Measurements from ENCODE around the gene RELN.

RELN gene

GRCh38 chr7:103729026-103729425 lies 260.4 kb downstream of the RELN start:
- H3K9me3 ChIP-seq (ENCODE audit: control insufficient read depth, low read depth, low read length): no peaks in the 10 kb centered on the region
- H3K4me1 ChIP-seq (ENCODE audit: control insufficient read depth, low read depth, low read length): no peaks in the 10 kb centered on the region
- no peak overlapping the region for H3K9ac ChIP-seq (ENCODE audit: low read length)
- no peak overlapping the region for H3K4me3 ChIP-seq (ENCODE audit: low read length)
- H3K36me3 ChIP-seq (ENCODE audit: control insufficient read depth, low read depth, low read length): no peaks in the 10 kb centered on the region
- H3K27me3 ChIP-seq (ENCODE audit: control insufficient read depth, insufficient read depth, low read length): no peaks in the 10 kb centered on the region
- H3K27ac ChIP-seq (ENCODE audit: low read length): no peak overlapping the region

- Histone ChIP-seq H3K4me3 (ENCODE audit: low read length) (no peak overlapping the region), H3K4me1 (ENCODE audit: control insufficient read depth, low read depth, low read length) (no peaks in the 10 kb centered on the region), H3K27ac (ENCODE audit: low read length) (no peak overlapping the region), H3K36me3 (ENCODE audit: control insufficient read depth, low read depth, low read length) (no peaks in the 10 kb centered on the region), H3K9ac (ENCODE audit: low read length) (no peak overlapping the region), H3K27me3 (ENCODE audit: control insufficient read depth, insufficient read depth, low read length) (no peaks in the 10 kb centered on the region), H3K9me3 (ENCODE audit: control insufficient read depth, low read depth, low read length) (no peaks in the 10 kb centered on the region)
These were observed 261.4 kb downstream of the RELN start for GRCh38 chr7:103727982-103728610.

- Histone ChIP-seq H3K27me3 (ENCODE audit: control insufficient read depth, insufficient read depth, low read length) (no peaks in the 10 kb centered on the region), H3K9me3 (ENCODE audit: control insufficient read depth, low read depth, low read length) (no peaks in the 10 kb centered on the region), H3K27ac (ENCODE audit: low read length) (no peak overlapping the region), H3K4me3 (ENCODE audit: low read length) (no peak overlapping the region), H3K36me3 (ENCODE audit: control insufficient read depth, low read depth, low read length) (no peaks in the 10 kb centered on the region), H3K9ac (ENCODE audit: low read length) (no peak overlapping the region), H3K4me1 (ENCODE audit: control insufficient read depth, low read depth, low read length) (no peaks in the 10 kb centered on the region)
These were observed 270.4 kb downstream of the RELN start for GRCh38 chr7:103719070-103719469.

GRCh38 chr7:103718482-103719061 lies 270.9 kb downstream of the RELN start:
- Histone ChIP-seq H3K9me3 (ENCODE audit: control insufficient read depth, low read depth, low read length) (no peaks in the 10 kb centered on the region), H3K27ac (ENCODE audit: low read length) (no peak overlapping the region), H3K27me3 (ENCODE audit: control insufficient read depth, insufficient read depth, low read length) (no peaks in the 10 kb centered on the region), H3K36me3 (ENCODE audit: control insufficient read depth, low read depth, low read length) (no peaks in the 10 kb centered on the region), H3K4me3 (ENCODE audit: low read length) (no peak overlapping the region), H3K4me1 (ENCODE audit: control insufficient read depth, low read depth, low read length) (no peaks in the 10 kb centered on the region), H3K9ac (ENCODE audit: low read length) (no peak overlapping the region)

GRCh38 chr7:103717574-103717973 lies 271.9 kb downstream of the RELN start:
- Histone ChIP-seq H3K4me1 (ENCODE audit: control insufficient read depth, low read depth, low read length) (no peaks in the 10 kb centered on the region), H3K27me3 (ENCODE audit: control insufficient read depth, insufficient read depth, low read length) (no peaks in the 10 kb centered on the region), H3K9ac (ENCODE audit: low read length) (no peak overlapping the region), H3K4me3 (ENCODE audit: low read length) (no peak overlapping the region), H3K36me3 (ENCODE audit: control insufficient read depth, low read depth, low read length) (no peaks in the 10 kb centered on the region), H3K27ac (ENCODE audit: low read length) (no peak overlapping the region), H3K9me3 (ENCODE audit: control insufficient read depth, low read depth, low read length) (no peaks in the 10 kb centered on the region)

GRCh38 chr7:103715376-103716120 lies 273.9 kb downstream of the RELN start:
- H3K27ac ChIP-seq (ENCODE audit: low read length): no peak overlapping the region

GRCh38 chr7:103714376-103714927 lies 275.0 kb downstream of the RELN start:
- Histone ChIP-seq H3K4me1 (ENCODE audit: control insufficient read depth, low read depth, low read length) (no peaks in the 10 kb centered on the region), H3K9me3 (ENCODE audit: control insufficient read depth, low read depth, low read length) (no peaks in the 10 kb centered on the region)

More at GRCh38 chr7:103715376-103716120, 273.9 kb downstream of the RELN start:
- H3K4me1 ChIP-seq (ENCODE audit: control insufficient read depth, low read depth, low read length): no peaks in the 10 kb centered on the region
- H3K9ac ChIP-seq (ENCODE audit: low read length): no peak overlapping the region
- H3K4me3 ChIP-seq (ENCODE audit: low read length): no peak overlapping the region
- H3K36me3 ChIP-seq (ENCODE audit: control insufficient read depth, low read depth, low read length): no peaks in the 10 kb centered on the region
- H3K9me3 ChIP-seq (ENCODE audit: control insufficient read depth, low read depth, low read length): no peaks in the 10 kb centered on the region
- no peaks in the 10 kb centered on the region for H3K27me3 ChIP-seq (ENCODE audit: control insufficient read depth, insufficient read depth, low read length)

GRCh38 chr7:103712991-103713778 lies 276.3 kb downstream of the RELN start:
- no peak overlapping the region for H3K9ac ChIP-seq (ENCODE audit: low read length)
- no peaks in the 10 kb centered on the region for H3K36me3 ChIP-seq (ENCODE audit: control insufficient read depth, low read depth, low read length)
- no peaks in the 10 kb centered on the region for H3K4me1 ChIP-seq (ENCODE audit: control insufficient read depth, low read depth, low read length)
- H3K27me3 ChIP-seq (ENCODE audit: control insufficient read depth, insufficient read depth, low read length): no peaks in the 10 kb centered on the region
- H3K9me3 ChIP-seq (ENCODE audit: control insufficient read depth, low read depth, low read length): no peaks in the 10 kb centered on the region
- H3K4me3 ChIP-seq (ENCODE audit: low read length): no peak overlapping the region
- no peak overlapping the region for H3K27ac ChIP-seq (ENCODE audit: low read length)

More at GRCh38 chr7:103714376-103714927, 275.0 kb downstream of the RELN start:
- Histone ChIP-seq H3K4me3 (ENCODE audit: low read length) (no peak overlapping the region), H3K27me3 (ENCODE audit: control insufficient read depth, insufficient read depth, low read length) (no peaks in the 10 kb centered on the region), H3K9ac (ENCODE audit: low read length) (no peak overlapping the region), H3K36me3 (ENCODE audit: control insufficient read depth, low read depth, low read length) (no peaks in the 10 kb centered on the region), H3K27ac (ENCODE audit: low read length) (no peak overlapping the region)

GRCh38 chr7:103711413-103711812 lies 278.0 kb downstream of the RELN start:
- Histone ChIP-seq H3K4me1 (ENCODE audit: control insufficient read depth, low read depth, low read length) (no peaks in the 10 kb centered on the region), H3K36me3 (ENCODE audit: control insufficient read depth, low read depth, low read length) (no peaks in the 10 kb centered on the region), H3K9ac (ENCODE audit: low read length) (no peak overlapping the region), H3K27me3 (ENCODE audit: control insufficient read depth, insufficient read depth, low read length) (no peaks in the 10 kb centered on the region), H3K27ac (ENCODE audit: low read length) (no peak overlapping the region), H3K4me3 (ENCODE audit: low read length) (no peak overlapping the region), H3K9me3 (ENCODE audit: control insufficient read depth, low read depth, low read length) (no peaks in the 10 kb centered on the region)

GRCh38 chr7:103710247-103710646 lies 279.2 kb downstream of the RELN start:
- Histone ChIP-seq H3K4me3 (ENCODE audit: low read length) (no peak overlapping the region), H3K27me3 (ENCODE audit: control insufficient read depth, insufficient read depth, low read length) (no peaks in the 10 kb centered on the region), H3K27ac (ENCODE audit: low read length) (no peak overlapping the region), H3K9me3 (ENCODE audit: control insufficient read depth, low read depth, low read length) (no peaks in the 10 kb centered on the region), H3K36me3 (ENCODE audit: control insufficient read depth, low read depth, low read length) (no peaks in the 10 kb centered on the region), H3K4me1 (ENCODE audit: control insufficient read depth, low read depth, low read length) (no peaks in the 10 kb centered on the region), H3K9ac (ENCODE audit: low read length) (no peak overlapping the region)

GRCh38 chr7:103706805-103707204 lies 282.7 kb downstream of the RELN start:
- Histone ChIP-seq H3K4me1 (ENCODE audit: control insufficient read depth, low read depth, low read length) (no peaks in the 10 kb centered on the region), H3K27ac (ENCODE audit: low read length) (no peak overlapping the region), H3K4me3 (ENCODE audit: low read length) (no peak overlapping the region), H3K9me3 (ENCODE audit: control insufficient read depth, low read depth, low read length) (no peaks in the 10 kb centered on the region), H3K9ac (ENCODE audit: low read length) (no peak overlapping the region), H3K36me3 (ENCODE audit: control insufficient read depth, low read depth, low read length) (no peaks in the 10 kb centered on the region), H3K27me3 (ENCODE audit: control insufficient read depth, insufficient read depth, low read length) (no peaks in the 10 kb centered on the region)

Measured in iPS-18a (cell line).